Activated T-cell treated with anti-CD3 and anti-CD28 coated beads, Interleukin-2, amount 50 U/mL, for 24 hours (primary cell): ENCODE measurements around the gene KLK8.
"Not testable (repeated sequence)": the region's sequence is repeated elsewhere in the genome, so short reads cannot be mapped to it uniquely, and the experiment has no call there.

ENCODE experiments used
- DNase-seq: peaks from one replicate; pipeline ENCODE4 v3.0.0-alpha.2; 2020
- H3K27ac Mint-ChIP-seq: 2 replicates; pipeline ENCODE4 v1.8.0; 2020; ENCODE audit warnings: mild to moderate bottlenecking, mixed read lengths
- H3K27me3 Mint-ChIP-seq: 2 replicates; pipeline ENCODE4 v1.8.0; 2020; ENCODE audit warnings: mixed read lengths
- H3K36me3 Mint-ChIP-seq: 2 replicates; pipeline ENCODE4 v1.8.0; 2020; ENCODE audit warnings: low read depth, mixed read lengths
- H3K4me1 Mint-ChIP-seq: 2 replicates; pipeline ENCODE4 v1.8.0; 2020; ENCODE audit warnings: low read depth, mixed read lengths
- H3K4me3 Mint-ChIP-seq: 2 replicates; pipeline ENCODE4 v1.8.0; 2020; ENCODE audit warnings: mild to moderate bottlenecking, moderate library complexity, mixed read lengths
- H3K9me3 Mint-ChIP-seq: 2 replicates; pipeline ENCODE4 v1.8.0; 2020; ENCODE audit warnings: mixed read lengths

KLK8 gene

DNA sequence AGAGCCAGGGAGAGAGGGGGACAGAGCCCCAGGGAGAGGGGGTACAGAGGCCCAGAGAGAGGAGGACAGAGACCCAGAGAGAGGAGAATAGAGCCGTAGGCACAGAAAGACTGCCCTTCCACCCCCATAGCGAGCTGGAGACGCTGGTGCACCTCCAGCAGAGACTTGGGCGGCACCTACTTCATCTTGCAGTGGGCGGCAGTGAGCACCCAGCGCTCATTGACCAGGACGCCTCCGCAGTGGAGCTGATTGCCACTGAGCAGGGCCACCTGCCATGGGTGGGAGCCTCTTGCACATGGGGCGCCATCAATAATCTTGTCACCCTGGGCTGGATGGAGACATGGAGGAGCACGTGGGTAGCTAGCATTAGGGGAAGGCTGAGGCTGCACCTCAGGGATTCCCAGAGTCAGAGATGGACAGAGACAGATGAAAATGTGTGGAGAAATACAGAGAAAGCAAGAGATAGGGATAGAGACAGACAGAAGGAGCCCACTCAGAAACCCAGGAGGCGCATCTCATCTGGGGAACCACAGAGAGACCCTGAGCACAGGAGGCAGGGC, 19.7 kb downstream of the KLK8 start:
- Mint-ChIP-seq H3K27me3 (peaks cover 61% of the 10 kb centered on the region), H3K27ac (no peak overlapping the region)

DNA sequence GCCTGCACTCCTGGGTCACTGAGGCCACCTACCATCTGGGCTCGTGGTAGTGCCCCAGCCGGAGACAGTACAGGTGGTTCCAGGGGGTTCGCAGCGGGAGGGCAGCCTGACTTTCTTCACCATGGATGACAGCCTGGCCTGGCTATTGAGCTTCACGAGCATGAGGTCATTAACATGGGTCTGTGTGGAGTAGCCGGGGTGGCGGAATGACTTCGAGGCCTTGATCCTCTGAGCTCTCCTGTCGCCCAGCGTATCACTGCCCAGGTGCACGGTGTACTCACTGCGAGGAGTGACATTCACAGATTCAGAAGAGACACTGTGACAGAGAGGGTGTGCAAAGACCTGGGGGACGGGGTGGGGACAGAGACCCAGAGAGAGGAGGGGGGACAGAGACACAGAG, 21.2 kb downstream of the KLK8 start:
- no peak overlapping the region for H3K4me3 Mint-ChIP-seq
- H3K27me3 Mint-ChIP-seq = peaks cover 65% of the 10 kb centered on the region
- DNase-seq = no peak
- H3K9me3 Mint-ChIP-seq = no peaks in the 10 kb centered on the region
- H3K4me1 Mint-ChIP-seq = no peaks in the 10 kb centered on the region
- no peak overlapping the region for H3K27ac Mint-ChIP-seq
- H3K36me3 Mint-ChIP-seq = no peaks in the 10 kb centered on the region

More for the DNA sequence above, 19.7 kb downstream of the KLK8 start:
- Mint-ChIP-seq H3K4me3 (no peak overlapping the region), H3K36me3 (no peaks in the 10 kb centered on the region), H3K9me3 (no peaks in the 10 kb centered on the region), H3K4me1 (no peaks in the 10 kb centered on the region)
- DNase-seq = no peak

DNA sequence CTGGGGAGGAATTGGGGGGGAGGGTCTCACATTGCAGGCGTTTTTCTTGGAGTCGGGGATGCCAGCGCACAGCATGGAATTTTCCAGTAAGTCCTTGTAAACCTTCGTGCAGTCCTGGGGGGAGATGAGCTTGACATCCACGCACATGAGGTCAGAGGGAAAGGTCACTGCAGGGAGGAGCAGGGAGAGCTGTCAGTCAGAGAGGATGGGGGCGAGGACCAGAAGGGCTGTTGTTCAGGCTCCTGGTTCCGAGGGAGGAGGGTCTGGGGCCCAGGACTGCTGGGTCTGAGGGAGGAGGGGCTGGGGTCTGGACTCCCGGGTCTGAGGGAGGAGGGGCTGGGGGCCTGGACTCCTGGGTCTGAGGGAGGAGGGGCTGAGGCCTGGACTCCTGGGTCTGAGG, 21.6 kb downstream of the KLK8 start:
- Mint-ChIP-seq H3K27me3 (peaks cover 62% of the 10 kb centered on the region), H3K27ac (no peak overlapping the region), H3K9me3 (no peaks in the 10 kb centered on the region), H3K36me3 (no peaks in the 10 kb centered on the region), H3K4me1 (no peaks in the 10 kb centered on the region), H3K4me3 (no peak overlapping the region)
- no peak for DNase-seq

DNA sequence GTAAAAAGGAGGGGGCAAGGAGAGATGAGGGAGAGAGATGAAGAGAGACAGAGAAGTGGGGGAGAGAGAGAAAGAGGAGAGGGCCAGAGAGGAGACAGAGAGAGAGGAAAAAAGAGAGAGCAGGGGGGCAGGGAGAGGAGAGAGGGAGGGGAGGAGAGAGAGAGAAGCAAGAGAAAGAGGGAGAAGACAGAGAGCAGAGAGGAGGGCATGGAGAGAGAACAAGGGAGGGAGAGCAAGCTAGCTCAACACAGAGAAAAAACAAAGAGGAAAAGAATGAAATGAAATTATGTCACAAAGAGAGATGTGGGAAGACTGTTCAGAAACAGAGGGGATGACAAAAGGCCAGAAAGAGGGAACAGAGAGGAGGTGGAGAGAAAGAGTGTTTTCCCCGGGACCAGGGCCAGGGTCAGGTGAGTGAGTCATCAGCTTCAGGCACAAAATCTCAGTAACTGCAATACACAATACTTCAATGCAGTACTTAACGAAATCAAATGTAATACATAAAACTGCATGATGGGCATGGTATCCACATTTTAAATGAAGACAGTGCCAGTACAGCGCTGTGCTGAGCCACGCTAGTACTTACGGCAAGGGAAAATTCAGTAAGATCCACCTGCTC, 22.5 kb downstream of the KLK8 start:
- H3K4me3 Mint-ChIP-seq = no peak overlapping the region
- no peak overlapping the region for H3K27ac Mint-ChIP-seq
- H3K36me3 Mint-ChIP-seq = no peaks in the 10 kb centered on the region
- no peaks in the 10 kb centered on the region for H3K9me3 Mint-ChIP-seq
- H3K4me1 Mint-ChIP-seq = no peaks in the 10 kb centered on the region
- H3K27me3 Mint-ChIP-seq = peaks cover 63% of the 10 kb centered on the region
- no peak for DNase-seq

DNA sequence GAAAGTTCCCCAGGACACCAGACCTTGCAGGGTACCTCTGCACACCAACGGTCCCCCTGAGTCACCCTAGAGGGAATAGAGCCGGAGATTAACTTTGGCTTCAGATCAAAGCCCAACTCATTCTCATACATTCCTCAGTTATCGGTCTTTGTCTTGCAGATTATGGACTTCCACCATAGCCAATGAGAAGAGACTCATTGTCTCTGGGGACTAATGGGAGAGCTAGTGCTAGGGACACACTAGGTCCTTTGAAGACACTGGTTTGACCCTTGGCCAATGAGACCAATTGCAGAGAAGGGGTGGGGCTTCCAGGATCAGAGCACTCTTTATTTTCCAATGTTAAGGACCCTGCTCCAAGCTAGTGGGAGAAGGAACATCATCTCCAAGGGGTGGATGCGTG, 23.8 kb downstream of the KLK8 start:
- H3K4me3 Mint-ChIP-seq = no peak overlapping the region
- no peak overlapping the region for H3K27ac Mint-ChIP-seq
- no peaks in the 10 kb centered on the region for H3K9me3 Mint-ChIP-seq
- H3K4me1 Mint-ChIP-seq = no peaks in the 10 kb centered on the region
- DNase-seq = no peak
- peaks cover 70% of the 10 kb centered on the region for H3K27me3 Mint-ChIP-seq
- no peaks in the 10 kb centered on the region for H3K36me3 Mint-ChIP-seq

DNA sequence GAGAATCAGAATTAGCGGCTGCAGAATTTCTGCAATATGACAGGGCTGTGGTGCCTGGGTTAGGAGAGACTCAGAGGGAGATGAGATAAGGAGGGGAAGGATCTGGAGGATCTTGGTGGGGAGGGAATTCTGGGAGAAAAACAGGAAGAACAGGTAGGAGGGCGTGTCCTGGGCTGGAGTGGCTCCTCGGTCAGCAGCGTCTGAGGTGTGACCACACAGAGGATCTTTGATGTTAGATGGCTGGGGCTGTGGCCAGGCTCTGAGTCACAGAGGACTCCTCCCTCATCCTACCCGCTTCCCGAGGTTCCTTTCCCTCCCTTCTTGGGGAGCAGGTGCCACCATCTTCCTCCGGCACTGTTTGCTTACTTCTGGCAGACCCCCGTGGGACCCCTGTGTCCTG, 25.6 kb downstream of the KLK8 start:
- DNase-seq = no peak
- no peak overlapping the region for H3K4me3 Mint-ChIP-seq
- no peaks in the 10 kb centered on the region for H3K9me3 Mint-ChIP-seq
- peaks cover 68% of the 10 kb centered on the region for H3K27me3 Mint-ChIP-seq
- H3K4me1 Mint-ChIP-seq = no peaks in the 10 kb centered on the region
- H3K27ac Mint-ChIP-seq = no peak overlapping the region
- H3K36me3 Mint-ChIP-seq = no peaks in the 10 kb centered on the region

DNA sequence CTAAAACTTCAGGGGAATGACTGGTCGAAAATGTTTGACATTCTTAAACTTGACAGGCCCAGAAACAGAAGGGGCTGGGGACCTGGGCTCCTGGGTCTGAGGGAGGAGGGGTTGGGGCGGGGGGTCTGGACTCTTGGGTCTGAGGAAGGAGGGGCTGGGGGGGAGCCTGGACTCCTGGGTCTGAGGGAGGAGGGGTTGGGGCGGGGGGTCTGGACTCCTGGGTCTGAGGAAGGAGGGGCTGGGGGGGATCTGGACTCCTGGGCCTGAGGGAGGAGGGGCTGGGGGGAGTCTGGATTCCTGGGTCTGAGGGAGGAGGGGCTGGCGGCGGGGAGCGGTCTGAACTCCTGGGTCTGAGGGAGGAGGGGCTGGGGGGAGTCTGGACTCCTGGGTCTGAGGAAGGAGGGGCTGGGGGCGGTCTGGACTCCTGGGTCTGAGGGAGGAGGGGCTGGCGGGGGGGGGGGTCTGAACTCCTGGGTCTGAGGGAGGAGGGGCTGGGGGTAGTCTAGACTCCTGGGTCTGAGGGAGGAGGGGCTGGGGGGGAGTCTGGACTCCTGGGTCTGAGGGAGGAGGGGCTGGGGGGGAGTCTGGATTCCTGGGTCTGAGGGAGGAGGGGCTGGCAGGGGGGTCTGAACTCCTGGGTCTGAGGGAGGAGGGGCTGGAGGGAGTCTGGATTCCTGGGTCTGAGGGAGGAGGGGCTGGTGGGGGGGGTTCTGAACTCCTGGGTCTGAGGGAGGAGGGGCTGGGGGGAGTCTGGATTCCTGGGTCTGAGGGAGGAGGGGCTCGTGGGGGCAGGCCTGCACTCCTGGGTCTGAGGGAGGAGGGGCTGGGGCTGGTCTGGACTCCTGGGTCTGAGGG, 26.5 kb downstream of the KLK8 start:
- peaks cover 68% of the 10 kb centered on the region for H3K27me3 Mint-ChIP-seq
- no peak overlapping the region for H3K27ac Mint-ChIP-seq
- no peaks in the 10 kb centered on the region for H3K36me3 Mint-ChIP-seq
- no peaks in the 10 kb centered on the region for H3K9me3 Mint-ChIP-seq
- no peak for DNase-seq
- no peak overlapping the region for H3K4me3 Mint-ChIP-seq
- H3K4me1 Mint-ChIP-seq = no peaks in the 10 kb centered on the region

DNA sequence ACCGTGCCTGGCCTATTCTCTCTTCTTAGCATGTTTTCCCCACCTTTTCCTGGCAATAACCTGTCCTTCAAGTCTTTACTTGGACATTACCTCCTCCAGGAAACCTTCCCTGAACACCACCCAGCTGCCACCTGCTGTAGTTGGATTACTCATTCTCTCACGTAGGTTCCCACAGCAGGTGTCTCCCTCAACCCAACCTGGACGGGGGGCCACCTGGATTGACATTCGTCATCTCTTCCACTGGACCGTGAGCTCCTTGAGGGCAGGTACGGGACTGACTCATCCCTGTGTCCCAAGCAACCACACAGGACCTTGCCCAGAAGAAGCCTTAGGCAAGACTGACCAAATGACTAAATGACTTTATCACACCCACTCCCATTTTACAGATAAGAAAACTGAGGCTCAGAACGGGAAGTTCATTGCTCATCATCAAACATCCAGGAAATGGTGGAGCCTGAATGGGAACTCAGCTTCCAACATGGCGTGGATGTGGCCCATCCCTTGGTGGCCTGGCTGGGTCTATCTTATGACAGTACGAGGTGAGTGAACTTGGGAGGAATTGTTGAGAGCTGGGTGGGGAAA, 28.5 kb downstream of the KLK8 start:
- H3K9me3 Mint-ChIP-seq = no peaks in the 10 kb centered on the region
- no peak overlapping the region for H3K4me3 Mint-ChIP-seq
- no peaks in the 10 kb centered on the region for H3K4me1 Mint-ChIP-seq
- no peak for DNase-seq
- peaks cover 69% of the 10 kb centered on the region for H3K27me3 Mint-ChIP-seq
- H3K27ac Mint-ChIP-seq = no peak overlapping the region
- H3K36me3 Mint-ChIP-seq = no peaks in the 10 kb centered on the region

DNA sequence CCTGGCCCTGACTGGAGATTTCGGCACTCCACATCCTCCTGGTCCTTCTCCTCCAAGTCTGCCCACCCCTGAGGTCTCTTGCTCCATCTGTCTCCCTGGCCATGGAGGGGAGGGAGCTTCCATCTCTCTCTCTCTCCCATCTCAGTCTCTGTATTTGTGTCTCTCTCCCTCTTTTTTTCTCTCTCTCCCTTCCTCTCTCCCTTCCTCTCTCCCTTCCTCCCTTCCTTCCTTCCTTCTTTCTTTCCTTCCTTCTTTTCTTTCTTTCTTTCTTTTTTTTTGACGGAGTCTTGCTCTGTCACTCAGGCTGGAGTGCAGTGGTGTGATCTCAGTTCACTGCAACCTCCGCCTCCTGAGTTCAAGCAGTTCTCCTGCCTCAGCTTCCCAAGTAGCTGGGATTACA, 31.6 kb downstream of the KLK8 start:
- not testable (repeated sequence) for DNase-seq, H3K27ac Mint-ChIP-seq, H3K4me1 Mint-ChIP-seq, H3K9me3 Mint-ChIP-seq, H3K4me3 Mint-ChIP-seq, H3K36me3 Mint-ChIP-seq
- H3K27me3 Mint-ChIP-seq = peaks cover 65% of the 10 kb centered on the region

DNA sequence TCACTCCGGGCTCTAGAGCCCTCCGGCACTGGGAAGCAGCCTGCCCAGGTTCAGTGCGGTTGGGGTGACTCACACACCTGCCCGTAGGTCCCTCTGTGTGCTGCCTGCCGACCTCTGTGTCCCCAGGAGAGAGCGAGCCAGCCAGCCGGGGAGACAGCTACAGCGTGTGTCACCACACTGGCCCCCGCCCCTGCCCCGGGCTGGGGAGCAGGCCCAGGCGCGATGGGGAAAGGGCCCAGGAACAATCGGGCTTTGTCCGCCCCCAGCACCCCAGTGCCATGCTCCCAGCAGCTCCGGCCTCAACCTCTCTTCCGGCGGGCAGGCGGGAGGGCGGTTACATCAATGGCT, 32.0 kb downstream of the KLK8 start, which contains the start of gene KLK6:
Gene KLK6 (minus strand): TSS at position 179 of the 348 bp plus-strand sequence. CDS start 1,487 bp downstream, outside the sequence.
- Mint-ChIP-seq H3K4me3 (no peak within 1 kb of the TSS), H3K4me1 (no peaks in the 10 kb centered on the region), H3K27me3 (peaks cover 62% of the 10 kb centered on the region), H3K36me3 (no peaks in the 10 kb centered on the region), H3K27ac (no peak within 1 kb of the TSS), H3K9me3 (no peaks in the 10 kb centered on the region)
- no peak for DNase-seq

DNA sequence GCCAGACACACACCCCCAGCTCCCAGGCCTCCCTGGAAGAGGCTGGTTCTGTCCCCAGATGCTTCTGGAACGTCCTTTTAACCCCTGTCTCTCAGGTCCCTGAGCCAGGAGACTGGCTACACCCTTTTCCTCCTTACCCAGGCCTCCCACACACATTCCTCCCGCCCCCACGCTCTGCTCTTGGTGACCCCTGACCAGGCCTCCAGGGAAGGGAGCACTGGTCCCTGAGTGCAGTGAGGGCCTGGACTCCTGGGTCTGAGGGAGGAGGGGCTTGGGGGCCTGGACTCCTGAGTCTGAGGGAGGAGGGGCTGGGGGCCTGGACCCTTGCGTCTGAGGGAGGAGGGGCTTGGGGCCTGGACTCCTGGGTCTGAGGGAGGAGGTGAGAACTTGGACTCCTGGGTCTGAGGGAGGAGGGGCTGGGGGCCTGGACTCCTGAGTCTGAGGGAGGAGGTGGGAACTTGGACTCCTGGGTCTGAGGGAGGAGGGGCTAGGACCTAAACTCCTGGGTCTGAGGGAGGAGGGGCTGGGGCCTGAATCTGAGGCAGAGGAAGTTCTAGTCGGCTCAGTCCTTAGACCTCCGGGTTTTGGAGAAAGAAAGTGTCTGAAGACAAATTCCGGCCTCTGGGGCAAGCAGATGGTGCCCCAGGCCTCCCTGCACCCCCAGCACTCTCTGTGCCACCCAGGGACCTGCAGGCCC, 32.5 kb downstream of the KLK8 start:
- no peak overlapping the region for H3K27ac Mint-ChIP-seq
- no peaks in the 10 kb centered on the region for H3K36me3 Mint-ChIP-seq
- no peaks in the 10 kb centered on the region for H3K4me1 Mint-ChIP-seq
- DNase-seq = no peak
- no peak overlapping the region for H3K4me3 Mint-ChIP-seq
- H3K9me3 Mint-ChIP-seq = no peaks in the 10 kb centered on the region
- H3K27me3 Mint-ChIP-seq = peaks cover 59% of the 10 kb centered on the region

DNA sequence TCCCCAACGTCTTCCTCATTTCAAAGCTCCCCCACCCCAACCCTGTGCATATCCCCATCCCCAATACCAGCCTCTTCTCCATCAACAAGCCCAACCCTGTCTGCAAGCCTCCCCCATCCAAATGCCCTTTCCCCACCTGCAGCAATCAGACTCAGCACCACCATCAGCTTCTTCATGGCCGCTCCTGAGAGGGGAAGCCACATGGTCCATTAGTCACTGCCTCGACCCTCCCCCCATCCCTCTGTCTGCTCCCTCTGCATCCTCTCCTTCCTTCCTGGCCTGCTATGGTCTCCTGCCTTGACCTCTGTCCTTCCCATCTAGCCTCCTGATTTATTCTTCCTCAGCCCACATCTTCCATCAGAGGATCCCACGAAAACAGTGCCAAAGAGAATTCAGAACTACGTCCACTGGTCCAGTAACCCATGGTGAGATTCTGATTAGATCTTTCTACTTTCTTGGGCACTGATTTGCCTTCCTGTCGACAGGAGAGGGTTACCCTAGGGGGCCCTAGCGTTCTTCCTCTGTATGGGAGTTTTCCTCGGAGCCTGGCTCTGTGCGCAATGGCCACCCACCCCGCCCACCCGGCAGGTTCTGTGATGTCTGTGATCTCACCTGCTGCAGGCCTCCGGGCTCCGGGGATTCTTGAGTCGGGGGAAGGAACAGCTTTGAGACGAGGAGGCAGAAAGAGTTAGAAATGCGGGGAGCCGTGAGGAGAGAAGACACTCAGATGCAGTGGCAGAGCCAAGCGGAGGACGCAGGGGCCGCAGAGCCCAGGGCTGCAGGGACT, 33.3 kb downstream of the KLK8 start:
- H3K27ac Mint-ChIP-seq = no peak overlapping the region
- H3K4me1 Mint-ChIP-seq = no peaks in the 10 kb centered on the region
- no peak for DNase-seq
- H3K27me3 Mint-ChIP-seq = peaks cover 56% of the 10 kb centered on the region
- no peak overlapping the region for H3K4me3 Mint-ChIP-seq
- no peaks in the 10 kb centered on the region for H3K36me3 Mint-ChIP-seq
- H3K9me3 Mint-ChIP-seq = no peaks in the 10 kb centered on the region

DNA sequence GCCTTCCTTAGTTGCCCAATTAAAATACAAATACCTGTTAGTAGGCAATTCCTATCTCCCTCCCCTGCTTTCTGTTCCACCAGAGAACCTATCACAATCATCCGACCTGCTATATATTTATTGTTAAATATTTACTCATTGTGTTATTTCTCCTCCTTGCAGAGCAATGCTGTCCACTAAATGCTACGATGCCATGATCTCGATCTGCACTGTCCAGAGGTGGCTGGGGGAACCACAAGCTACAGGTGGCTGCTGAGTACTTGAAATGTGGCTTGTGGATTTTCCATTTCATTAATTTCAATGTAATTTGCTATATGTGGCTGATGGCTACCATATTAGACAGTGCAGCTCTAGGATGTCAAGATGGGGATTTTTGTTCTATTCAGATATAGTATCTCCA, 37.1 kb downstream of the KLK8 start:
- H3K27ac Mint-ChIP-seq = no peak overlapping the region
- H3K36me3 Mint-ChIP-seq = no peaks in the 10 kb centered on the region
- no peaks in the 10 kb centered on the region for H3K4me1 Mint-ChIP-seq
- no peaks in the 10 kb centered on the region for H3K9me3 Mint-ChIP-seq
- H3K27me3 Mint-ChIP-seq = peaks cover 41% of the 10 kb centered on the region
- no peak overlapping the region for H3K4me3 Mint-ChIP-seq
- no peak for DNase-seq

DNA sequence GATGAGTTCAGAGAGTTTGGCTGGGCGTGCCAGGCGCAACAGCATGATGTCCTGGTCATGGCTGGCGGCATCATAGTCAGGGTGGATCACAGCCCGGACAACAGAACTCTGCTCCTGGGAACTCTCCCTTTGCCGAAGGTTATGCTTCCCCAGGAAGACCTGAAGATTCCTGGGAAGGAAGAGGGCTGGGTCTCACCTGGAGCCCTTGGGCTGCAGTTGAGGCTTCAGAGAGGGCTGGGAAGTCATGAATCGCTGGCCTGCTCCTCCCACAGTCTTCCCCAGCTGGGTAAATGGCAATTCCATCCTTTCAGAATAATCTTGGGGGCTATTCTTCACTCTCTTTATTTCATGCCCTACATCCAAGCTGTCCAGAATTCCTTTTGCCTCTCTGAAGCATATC, 38.0 kb downstream of the KLK8 start:
- Mint-ChIP-seq H3K27me3 (peaks cover 46% of the 10 kb centered on the region), H3K27ac (no peak overlapping the region), H3K4me3 (no peak overlapping the region), H3K9me3 (no peaks in the 10 kb centered on the region), H3K4me1 (no peaks in the 10 kb centered on the region), H3K36me3 (no peaks in the 10 kb centered on the region)
- no peak for DNase-seq
